ENCODE data around the gene RPS15.

RPS15 gene

DNA sequence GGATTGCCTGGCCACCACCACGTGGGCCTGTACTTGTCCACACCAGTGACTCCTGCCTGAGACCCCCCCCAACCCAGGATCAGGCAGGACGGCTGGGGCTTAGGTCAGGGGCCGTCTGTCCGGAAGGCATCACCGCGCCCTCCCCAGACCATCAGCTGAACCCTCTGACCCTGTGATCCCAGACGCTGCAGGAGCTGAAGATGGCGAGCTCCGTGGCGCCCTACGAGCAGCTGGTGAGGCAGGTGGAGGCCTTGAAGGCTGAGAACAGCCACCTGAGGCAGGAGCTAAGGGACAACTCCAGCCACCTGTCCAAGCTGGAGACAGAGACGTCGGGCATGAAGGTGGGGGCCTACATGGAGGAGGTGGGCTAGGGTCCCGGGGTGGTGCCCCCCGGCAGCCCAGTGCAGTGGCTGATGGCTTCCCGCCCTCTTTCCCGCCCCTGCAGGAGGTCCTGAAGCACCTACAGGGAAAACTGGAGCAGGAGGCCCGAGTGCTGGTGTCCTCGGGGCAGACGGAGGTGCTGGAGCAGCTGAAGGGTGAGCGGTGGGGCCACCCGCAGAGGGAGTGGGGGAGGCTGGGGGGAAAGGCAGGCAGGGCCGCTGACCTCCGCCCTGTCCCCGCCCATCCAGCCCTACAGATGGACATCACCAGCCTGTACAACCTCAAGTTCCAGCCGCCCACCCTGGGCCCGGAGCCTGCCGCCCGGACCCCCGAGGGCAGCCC is 14.8 kb downstream of the RPS15 start:
- no peak for DNase-seq (ENCODE audit: low read depth in 2 of 2)

GRCh38 chr19:1453525-1454364 is 15.5 kb downstream of the RPS15 start:
- DNase-seq (ENCODE audit: low read depth in 2 of 2): no peak

DNA sequence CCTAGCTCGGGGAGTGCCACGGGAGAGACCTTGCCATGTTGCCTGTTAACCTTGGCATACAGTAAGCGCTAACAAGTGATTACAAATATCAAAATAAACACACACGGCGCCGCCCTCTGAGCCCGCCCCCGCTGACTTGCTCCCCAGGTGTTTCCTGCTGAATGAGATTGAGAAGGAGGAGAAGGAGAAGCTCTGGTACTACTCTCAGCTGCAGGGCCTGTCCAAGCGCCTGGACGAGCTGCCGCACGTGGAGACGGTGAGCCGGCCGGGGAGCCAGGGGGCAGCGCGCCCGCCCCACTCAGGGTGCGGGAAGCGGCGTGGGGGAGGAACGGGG is 16.8 kb downstream of the RPS15 start:
- no peak for DNase-seq (ENCODE audit: low read depth in 2 of 2)

DNA sequence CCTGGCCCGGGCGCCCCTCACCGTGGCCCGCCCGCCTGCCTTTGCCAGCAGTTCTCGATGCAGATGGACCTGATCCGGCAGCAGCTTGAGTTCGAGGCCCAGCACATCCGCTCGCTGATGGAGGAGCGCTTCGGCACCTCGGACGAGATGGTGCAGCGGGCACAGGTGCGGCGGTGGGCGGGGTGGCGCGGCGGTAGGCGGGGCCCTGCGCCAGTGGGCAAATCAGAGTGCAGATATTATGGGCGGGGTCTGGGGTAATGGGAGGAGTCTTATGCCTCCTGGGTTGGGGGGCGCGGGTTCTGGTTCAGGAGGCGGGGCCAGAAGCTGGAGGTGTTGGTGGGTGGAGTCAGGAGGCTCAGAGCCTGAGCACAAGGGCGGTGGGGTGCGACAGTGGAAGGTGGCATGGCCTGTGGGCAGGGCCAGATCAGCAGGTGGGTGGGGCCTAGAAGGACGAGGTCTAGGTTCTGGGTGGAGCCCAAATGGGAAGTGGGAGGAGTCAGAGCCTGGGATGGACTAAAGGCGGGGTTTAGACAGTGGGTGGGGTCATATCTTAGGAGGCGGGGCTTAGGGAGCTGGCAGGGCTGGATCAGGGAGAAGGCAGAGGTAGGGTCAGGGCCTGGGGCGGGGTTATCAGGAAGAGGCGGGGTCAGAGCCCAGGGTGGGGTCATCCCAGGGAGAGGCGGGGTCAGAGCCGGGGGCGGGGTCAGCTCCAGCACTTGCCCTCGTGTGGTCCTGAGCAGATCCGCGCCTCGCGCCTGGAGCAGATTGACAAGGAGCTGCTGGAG is 17.3 kb downstream of the RPS15 start:
- peak in 1 of 2 experiments; percentile 54 for DNase-seq (ENCODE audit: low read depth in 2 of 2)

DNA sequence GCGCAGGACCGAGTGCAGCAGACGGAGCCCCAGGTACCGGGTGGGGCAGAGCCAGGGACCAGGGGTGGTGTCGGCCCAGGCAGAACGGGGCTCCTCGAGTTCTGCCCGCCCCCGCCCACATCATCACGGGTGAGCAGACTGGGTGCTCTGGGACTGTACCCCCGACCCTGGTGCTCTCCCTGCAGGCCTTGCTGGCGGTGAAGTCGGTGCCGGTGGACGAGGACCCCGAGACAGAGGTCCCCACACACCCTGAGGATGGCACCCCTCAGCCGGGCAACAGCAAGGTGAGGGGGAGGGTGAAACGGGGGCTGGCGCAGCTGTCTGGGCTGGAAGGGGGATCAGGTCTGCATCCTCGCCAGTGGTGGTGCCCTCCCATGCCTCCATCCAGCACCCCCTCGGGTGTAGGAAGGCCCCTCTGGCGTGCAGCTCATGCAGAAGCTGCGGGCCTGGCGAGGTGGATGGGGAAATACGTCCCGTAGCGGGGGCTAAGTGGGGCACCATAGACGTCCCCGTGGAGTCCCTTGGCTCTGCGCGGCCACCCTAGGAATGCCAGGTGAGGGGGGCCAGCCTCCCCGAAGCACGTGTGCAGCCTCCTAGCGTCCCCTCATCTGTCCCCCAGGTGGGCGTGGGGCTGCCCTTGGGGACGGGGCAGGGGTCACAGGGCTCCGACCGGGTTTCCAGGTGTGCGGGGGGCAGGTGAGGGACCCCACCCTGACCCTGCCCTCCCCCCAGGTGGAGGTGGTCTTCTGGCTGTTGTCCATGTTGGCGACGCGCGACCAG is 18.1 kb downstream of the RPS15 start:
- no peak for DNase-seq (ENCODE audit: low read depth in 2 of 2)

- DNase-seq (ENCODE audit: low read depth in 2 of 2): no peak
Measured at GRCh38 chr19:1457031-1457739, 19.0 kb downstream of the RPS15 start.

DNA sequence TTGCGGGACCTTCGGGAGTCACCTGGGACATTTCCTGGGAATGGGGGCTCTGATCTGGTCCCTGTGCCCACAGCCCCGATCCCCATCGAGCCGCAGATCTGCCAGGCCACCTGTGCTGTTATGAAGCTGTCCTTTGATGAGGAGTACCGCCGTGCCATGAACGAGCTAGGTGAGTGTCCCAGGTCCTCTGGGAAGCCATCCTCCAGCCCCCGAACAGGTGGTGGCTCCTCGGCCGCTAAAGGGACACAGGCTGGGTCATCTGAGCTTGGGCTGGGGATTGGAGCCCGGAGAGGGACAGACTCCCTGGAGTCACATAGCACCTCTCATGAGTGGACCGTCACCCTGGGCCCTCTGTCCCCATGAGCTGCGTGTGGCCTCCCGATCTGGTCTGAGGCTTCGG is 19.7 kb downstream of the RPS15 start:
- DNase-seq (ENCODE audit: low read depth in 2 of 2): no peak

DNA sequence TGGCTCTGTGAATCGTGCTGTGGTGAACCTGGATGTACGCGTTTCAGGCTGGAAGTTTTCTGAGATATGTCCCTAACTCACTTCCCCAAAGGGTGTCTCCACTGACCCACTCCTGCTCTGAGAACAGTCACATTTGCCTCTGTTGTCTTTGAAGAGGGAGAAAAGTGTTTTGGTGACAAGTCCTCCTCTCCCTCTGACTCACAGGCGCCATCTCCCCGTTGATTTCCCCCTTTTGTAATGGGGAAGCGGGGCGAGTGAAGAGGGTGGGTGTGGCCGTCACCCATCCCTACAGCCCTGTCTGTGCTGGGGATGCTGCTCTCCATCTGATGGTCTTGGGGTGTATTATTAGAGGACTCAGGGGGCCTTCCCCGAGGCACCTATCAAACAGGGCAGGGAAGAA is 21.3 kb downstream of the RPS15 start:
- no peak for DNase-seq (ENCODE audit: low read depth in 2 of 2)

- no peak for DNase-seq (ENCODE audit: low read depth in 2 of 2)
Measured at GRCh38 chr19:1460033-1460995, 22.1 kb downstream of the RPS15 start.

- no peak for DNase-seq (ENCODE audit: low read depth in 2 of 2)
Measured at GRCh38 chr19:1461862-1462261, 23.7 kb downstream of the RPS15 start.

GRCh38 chr19:1465191-1466016 is 27.2 kb downstream of the RPS15 start:
- DNase-seq (ENCODE audit: low read depth in 2 of 2): no peak

DNA sequence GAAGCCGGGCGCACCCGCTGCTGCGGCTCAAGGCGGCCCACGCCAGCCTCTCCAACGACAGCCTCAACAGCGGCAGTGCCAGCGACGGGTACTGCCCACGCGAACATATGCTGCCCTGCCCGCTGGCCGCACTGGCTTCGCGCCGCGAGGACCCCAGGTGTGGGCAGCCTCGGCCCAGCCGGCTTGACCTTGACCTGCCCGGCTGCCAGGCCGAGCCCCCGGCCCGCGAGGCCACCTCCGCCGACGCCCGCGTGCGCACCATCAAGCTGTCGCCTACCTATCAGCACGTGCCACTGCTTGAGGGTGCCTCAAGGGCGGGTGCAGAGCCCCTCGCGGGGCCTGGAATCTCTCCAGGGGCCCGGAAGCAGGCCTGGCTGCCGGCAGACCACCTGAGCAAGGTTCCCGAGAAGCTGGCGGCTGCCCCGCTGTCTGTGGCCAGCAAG is 27.8 kb downstream of the RPS15 start:
- no peak for DNase-seq (ENCODE audit: low read depth in 2 of 2)

GRCh38 chr19:1466461-1467214 is 28.4 kb downstream of the RPS15 start:
- no peak for DNase-seq (ENCODE audit: low read depth in 2 of 2)

DNA sequence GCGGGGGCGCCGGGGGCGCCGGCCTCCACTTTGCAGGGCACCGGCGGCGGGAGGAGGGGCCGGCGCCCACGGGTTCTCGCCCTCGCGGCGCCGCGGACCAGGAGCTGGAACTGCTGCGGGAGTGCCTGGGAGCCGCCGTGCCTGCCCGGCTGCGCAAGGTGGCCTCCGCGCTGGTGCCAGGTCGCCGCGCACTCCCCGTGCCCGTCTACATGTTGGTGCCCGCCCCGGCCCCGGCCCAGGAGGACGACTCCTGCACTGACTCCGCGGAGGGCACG is 29.0 kb downstream of the RPS15 start:
- DNase-seq (ENCODE audit: low read depth in 2 of 2): no peak

GRCh38 chr19:1467490-1468273 is 29.5 kb downstream of the RPS15 start:
- no peak for DNase-seq (ENCODE audit: low read depth in 2 of 2)

GRCh38 chr19:1468274-1468820 is 30.2 kb downstream of the RPS15 start:
- DNase-seq (ENCODE audit: low read depth in 2 of 2): no peak

DNA sequence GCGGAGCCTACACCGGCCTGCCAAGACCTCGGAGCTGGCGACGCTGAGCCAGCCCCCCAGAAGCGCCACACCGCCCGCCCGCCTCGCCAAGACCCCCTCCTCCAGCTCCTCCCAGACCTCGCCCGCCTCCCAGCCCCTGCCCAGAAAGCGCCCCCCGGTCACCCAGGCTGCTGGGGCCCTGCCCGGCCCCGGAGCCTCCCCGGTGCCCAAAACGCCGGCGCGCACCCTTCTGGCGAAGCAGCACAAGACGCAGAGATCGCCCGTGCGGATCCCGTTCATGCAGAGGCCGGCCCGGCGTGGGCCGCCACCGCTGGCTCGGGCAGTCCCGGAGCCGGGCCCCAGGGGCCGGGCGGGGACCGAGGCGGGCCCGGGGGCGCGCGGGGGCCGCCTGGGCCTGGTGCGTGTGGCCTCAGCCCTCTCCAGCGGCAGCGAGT is 30.6 kb downstream of the RPS15 start:
- no peak for DNase-seq (ENCODE audit: low read depth in 2 of 2)

Measured in stimulated activated CD4-positive, alpha-beta T cell treated with anti-CD3 and anti-CD28 coated beads, Interleukin-12 subunit alpha, Interleukin-12 subunit beta, amount 100 ng/mL, for 24 hours (primary cell).